T-helper 2 cell treated with Interferon-gamma antibody and Interleukin-4, amounts not matched to agents 100 ng/mL and 5 ng/mL, for 36 hours (primary cell): ENCODE results near the gene POC1A. TPM values are rescaled to one million over a fixed set of nuclear protein-coding genes. Genes with fewer than 3 reads are reported as not detected.

Experiments
- intact Hi-C: fragments of 100-400 bp; cut with micrococcal nuclease; formaldehyde crosslinking; loops from one replicate; pipeline ENCODE4 v1.15.1; 2023
- total RNA-seq: library from RNA; stranded (reverse); gene quantifications from 2 replicates; pipeline ENCODE4 v1.2.3, GENCODE V29; 2022

Gene POC1A
- total RNA-seq, 1 donor from 2014 or later: 28.9 TPM

GRCh38 chr3:52070724-52071621 lies 83.2 kb downstream of the POC1A start:
- intact Hi-C loops: no loop called here

- intact Hi-C loops: no loop called here
Measured at GRCh38 chr3:52069855-52070254, 84.4 kb downstream of the POC1A start.

GRCh38 chr3:52069135-52069534 lies 85.1 kb downstream of the POC1A start:
- intact Hi-C loops: no loop called here

- intact Hi-C loops: no loop called here
Measured at GRCh38 chr3:52068730-52069129, 85.5 kb downstream of the POC1A start.

DNA sequence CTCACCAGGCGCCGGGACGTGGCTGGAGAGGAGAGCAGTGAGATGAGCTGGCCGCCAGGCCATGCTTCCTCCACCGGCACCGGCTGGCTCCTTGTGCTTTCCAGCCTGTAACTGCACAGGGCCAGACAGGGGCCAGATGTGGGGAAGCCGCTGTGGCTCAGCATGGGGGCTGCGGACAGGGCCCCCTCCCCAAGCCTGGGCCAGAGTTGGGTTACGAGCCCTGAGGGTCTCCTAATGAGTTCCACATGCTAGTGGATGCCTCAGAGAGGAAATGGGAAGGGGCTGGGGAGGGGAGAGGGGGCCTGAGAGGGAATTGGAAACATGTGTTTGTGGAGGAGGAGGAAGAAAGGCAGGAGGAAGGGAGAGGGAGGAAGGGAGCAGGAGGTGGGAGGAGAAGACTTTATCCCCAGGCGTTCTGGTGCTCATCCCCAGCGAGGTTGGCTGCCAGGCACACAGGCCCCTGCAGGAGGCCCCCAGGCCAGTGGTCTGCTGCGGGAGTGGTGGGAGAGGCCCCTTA lies 86.1 kb downstream of the POC1A start:
- intact Hi-C loops: no loop called here

GRCh38 chr3:52067526-52067925 lies 86.7 kb downstream of the POC1A start:
- intact Hi-C loops: no loop called here

- intact Hi-C loops: no loop called here
Measured at GRCh38 chr3:52067046-52067445, 87.2 kb downstream of the POC1A start.

DNA sequence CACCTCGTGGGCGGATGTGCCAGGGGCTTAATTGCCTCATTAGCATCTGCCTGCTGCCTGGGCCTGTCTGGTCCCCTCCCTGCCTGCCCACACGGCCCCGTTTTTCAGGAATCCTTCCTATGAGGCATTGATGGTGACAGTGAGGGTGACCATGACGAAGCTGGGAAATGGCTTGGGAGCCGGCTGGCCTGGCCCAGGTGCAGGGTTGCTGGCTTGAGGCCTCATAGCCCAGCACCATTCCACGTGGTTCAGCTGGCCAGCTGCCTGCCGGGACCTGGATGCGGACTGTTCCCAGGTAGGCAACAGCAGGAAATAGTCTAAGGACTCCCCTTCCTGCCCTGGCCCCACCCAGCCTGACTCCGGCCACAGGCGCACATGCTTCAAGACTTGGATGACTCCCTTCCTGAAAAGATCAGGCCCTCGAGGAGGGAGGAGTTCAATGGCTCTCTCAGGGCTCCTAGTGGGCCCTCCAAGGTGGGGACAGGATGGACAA lies 88.9 kb downstream of the POC1A start:
- intact Hi-C loops: no loop called here

DNA sequence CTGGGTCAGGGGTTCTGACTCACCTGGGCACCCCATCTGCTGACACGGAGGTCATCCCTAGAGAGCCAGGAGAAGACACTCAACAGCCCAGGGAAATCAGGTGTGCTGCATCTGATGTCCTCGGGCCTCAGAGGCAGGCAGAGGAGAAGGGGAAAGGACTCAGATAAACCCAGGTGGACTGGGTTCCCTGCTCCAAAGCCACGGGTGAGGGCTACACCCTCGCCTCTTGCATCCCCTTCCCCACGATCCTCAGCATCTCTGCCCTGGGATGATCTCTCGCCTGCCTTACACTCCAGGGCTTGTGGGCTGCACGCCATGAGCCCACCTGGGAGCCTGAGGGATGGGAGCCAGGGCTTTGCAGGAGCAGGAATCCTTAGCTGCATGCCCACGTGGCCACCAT lies 89.7 kb downstream of the POC1A start:
- intact Hi-C loops: no loop called here

DNA sequence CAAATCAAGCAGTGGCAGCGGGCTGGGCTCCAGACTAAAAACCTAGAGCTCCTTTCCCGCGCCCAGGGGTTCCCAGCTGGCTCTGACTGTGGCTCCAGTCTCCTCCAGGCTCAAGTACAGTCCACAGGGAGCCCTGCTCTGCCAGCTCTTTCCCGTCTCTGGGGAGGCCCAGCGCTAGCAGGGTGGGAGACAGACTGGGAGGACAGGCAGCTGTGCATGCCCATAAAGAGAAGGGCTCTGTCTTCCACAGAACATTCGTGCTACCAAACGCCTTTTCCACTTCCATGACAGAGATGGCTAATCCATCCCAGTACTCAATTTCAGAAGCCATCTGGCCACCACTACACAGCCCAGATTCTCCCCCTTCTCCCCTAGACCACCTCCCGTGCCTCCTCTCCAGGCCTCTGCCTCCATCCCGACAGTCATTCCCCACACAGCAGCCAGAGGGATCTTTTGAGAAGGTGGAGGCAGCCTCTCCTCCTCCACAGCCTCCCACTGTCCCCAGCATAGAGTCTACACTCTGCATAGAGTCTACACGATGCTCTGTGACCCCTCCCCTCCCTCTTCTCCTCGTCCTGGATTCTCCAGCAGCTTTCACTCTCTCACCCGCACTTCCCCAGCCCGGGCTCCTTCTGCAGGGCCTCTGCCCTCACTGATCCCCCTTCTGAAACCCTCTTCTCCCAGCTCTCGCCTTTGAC lies 91.0 kb downstream of the POC1A start:
- intact Hi-C loops: no loop called here

DNA sequence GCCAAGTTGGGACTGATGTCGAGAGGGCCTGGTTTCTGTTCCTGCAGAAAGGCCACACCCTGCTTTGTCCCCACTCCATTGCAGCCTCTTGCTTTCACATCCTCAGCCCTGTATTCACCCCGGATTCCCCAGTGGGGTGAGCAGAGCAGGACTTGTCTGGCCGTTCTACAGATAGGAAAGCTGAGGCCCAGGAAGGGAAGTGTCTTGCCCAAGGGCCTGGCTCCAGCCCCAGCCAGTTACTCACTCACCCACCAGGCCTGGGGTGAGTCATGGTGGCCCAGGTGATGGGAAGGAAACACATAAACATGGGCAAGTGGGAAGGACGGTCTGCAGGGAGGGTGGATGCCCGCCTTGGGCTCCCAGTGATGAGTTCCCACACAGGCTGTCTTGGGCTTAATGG lies 91.7 kb downstream of the POC1A start:
- intact Hi-C loops: no loop called here

DNA sequence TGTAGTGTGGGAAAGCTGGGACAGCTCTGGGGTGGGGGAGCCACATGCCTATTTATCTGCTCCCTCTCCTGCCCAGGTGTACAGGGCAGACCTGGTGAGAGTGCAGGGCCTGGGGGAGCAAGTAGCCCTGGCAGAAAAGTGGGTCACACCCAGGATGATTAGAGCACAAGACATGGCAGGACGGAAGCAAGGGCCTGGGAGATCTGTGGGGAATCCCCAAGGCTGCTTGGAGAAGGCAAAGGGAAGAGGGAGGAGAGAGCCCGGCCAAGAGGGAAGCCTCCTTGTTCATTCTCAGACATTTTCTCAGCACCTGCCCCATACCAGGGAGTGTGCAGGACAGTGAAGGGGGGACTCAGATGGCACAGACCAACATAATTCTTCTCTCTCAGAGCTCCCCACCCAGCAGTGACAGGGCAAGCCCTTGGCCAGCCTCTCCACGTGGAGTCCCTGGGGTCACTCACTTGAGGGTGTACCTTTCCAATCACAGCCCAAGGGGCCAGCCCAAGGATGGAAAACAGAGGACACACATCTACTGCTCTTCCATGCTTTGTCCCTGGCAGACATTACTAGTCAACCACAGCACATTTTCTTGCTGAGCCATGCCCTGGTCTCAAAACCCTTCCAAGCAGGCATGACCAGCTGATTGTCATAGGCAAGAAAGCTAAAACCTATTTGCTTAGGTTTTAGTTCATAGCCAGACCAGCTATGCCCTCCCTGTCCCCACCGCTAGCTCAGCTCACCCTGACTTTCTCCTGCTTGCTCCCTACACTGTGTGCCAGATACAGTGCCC lies 92.9 kb downstream of the POC1A start:
- intact Hi-C loops: no loop called here

DNA sequence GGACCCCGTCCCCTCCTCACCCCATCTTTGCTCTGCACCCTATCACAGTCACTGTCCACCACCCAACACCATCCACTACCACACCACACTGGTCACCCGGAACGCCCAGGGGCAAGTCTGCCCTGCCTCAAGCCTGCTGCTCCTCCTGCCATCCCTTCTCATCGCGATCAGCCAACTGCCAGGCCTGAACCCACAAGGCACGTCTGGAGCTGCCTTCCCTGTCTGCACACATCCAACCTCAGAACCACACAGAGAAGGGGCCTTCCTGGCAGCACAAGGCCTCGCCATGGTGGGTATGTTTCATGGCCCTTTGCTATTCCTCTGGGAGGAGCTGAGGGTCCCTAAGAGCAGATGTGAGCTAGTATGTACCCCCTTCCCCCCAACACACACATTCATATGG lies 94.4 kb downstream of the POC1A start:
- intact Hi-C loops: no loop called here

- intact Hi-C loops: loop anchor here (1.0 to 2.0 kb wide), 4 partner anchors 75 to 221 kb away; partner anchors contain the start of genes ACY1, PARP3, POC1A and WDR82
Measured at GRCh38 chr3:52057812-52058495, 96.3 kb downstream of the POC1A start.

DNA sequence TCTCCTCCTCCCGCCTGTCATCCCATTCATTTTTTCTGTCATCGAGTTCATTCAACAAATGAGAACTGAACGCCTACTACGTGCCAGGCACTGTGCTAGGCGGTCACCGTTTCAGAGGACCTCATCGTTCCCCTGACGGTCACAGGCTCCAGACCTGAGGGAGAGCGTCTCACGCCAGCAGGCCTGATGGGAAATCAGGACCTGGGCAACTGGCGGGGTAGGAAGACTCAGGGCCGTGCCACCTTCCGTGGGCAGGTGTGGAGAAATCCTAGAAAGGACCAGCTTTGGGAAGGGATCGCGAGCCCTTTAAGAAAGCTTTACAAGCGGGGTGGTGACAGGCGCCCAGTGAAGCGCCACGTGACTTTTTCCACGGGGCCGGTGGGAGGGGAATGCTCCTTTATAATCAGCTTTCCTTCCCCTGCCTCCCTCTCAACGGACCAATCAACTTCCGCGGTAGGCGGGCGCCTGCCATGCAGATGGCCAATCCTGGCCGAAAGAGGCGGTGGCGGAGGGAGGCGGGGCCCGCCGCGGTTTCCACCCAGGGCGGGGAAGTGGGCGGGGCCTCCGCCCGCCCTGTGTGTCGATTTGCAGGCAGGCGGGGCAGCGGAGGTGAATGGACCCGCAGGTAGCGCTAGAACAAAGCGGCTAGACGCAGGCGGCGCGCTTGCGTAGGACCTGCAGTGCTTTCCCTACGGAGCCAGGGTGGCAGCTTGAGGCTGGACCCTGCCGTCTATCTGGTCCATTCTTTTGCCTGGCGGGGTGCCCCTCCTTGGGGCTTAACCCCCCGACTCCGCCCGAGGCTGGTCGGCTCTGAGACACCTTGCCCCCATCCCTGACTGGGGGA lies 97.0 kb downstream of the POC1A start:
- intact Hi-C loops: loop anchor here (1.0 to 2.0 kb wide), 4 partner anchors 74 to 222 kb away; partner anchors contain the start of genes ACY1, PARP3, POC1A and WDR82

DNA sequence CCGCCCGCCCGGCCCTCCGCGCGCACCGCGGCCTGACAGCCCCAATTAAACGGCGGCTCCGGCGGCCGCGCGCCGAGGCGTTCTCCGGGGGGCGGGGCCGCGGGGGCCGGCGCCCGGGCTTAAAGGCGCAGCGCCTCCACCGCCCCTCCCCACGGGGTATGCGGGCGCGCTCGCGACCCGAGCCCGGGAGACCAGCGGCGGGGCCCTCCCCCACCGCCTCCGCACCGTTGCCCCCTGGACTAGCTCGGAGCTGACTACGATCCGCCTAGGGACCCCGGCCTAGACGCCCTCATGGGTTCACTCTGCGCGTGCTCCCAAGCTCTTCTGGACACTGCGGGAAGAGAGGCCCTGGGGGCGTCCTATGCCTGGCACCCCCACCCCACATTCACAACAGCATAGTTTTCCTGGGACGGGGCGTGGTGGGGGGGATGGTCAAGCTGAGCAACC lies 97.7 kb downstream of the POC1A start, which contains the start of gene DUSP7:
TSS of gene DUSP7 (minus strand) at position 51 of the 447 bp plus-strand sequence. CDS start 205 bp downstream, outside the sequence.
- intact Hi-C loops: loop anchor here (2.0 kb wide), 2 partner anchors 74 to 222 kb away; partner anchors contain the start of genes ACY1 and WDR82

DNA sequence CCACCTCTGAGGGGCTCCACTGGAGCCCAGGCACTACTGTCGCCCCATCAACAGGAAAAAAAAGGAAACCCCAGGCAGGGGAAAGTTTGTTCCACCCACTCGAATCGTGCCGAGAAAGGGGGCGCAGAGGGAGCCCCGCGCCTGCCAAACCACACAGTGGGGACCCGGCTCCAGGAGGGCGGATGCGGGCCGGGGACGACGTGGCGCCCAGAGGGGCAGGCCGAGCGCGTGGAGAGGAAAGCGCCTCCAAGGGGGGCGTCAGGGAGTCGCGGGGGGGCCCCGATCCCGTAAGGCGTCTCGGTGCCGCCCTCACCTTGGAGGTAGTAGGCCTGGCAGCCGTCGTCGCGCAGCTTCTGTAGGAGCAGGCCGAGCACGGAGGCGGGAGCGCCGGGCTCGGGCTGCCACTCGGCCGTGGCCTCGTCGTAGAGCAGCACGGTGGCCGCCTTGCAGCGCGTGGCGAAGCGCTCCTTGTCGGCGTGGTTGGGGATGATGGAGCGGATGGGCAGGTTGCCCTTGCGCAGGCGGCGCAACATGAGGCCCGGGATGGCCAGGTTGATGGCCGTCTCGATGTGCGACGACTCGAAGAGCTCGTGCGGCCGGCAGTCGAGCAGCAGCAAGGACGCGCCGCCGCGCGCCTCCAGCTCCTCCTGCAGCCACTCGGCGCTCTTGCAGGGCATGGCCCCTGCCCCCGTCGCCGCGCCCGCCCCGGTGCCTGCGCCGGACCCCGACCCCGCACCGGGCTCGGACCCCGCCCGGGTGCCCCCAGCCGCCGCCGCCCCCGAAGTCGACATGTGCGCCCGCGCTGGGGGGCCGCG lies 98.5 kb downstream of the POC1A start:
- intact Hi-C loops: loop anchor here (1.0 to 2.0 kb wide), 3 partner anchors 73 to 223 kb away; partner anchors contain the start of genes ABHD14A, ACY1 and WDR82
